ENCODE results near the gene MICAL2.

MICAL2 gene

DNA sequence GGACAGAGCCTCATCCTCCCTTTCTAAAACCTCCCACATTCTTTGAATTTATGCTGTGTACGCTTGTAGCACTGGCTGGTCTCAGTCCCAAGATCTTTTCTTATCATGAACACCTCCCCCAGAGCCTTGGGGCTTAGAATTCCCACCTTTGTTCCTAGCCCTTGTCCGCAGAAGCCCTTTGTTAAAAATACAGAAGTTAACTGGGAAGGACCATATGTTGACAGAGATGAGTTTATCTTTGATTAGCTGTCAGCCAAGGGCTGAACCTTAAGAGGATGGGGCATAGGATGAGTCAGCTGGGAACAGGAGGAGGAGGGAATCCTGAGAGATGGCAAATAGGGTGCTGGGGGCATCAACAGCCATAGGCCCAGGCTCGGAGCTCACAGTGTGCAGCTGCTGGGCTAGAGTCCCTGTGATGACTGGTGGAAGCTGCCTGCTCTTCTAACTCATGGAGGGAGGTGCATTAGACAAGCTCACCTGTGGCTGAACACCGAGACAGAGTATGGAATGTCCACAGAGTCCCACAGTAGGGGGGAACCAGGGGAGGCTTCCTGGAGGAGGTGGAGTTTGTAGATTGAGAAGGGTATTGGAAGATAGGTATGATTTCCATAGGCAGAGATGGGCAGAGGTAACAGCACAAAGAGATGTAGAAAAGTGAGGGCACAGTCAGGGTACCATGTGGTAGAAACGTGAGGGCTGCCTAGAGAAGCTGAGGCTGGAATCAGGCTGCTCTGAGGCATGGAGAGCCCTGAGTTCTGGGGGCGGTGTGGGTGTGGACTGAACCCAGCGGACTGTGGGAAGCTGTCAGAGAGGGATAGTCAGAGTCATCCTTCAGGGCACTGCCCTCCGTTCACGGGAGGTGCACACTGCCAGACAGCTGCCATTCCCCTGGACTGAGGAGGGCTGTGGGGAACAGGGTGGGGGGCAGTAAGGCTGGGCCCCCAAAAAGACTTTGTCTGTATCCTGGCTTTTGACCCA is 9.9 kb downstream of the MICAL2 start:
- no peak for DNase-seq

GRCh38 chr11:12121011-12121410 is 10.6 kb downstream of the MICAL2 start:
- DNase-seq: no peak

GRCh38 chr11:12121517-12121916 is 11.1 kb downstream of the MICAL2 start:
- no peak for DNase-seq

GRCh38 chr11:12122083-12122482 is 11.7 kb downstream of the MICAL2 start:
- no peak for DNase-seq

GRCh38 chr11:12123273-12123672 is 12.9 kb downstream of the MICAL2 start:
- DNase-seq: peak; percentile 85

DNA sequence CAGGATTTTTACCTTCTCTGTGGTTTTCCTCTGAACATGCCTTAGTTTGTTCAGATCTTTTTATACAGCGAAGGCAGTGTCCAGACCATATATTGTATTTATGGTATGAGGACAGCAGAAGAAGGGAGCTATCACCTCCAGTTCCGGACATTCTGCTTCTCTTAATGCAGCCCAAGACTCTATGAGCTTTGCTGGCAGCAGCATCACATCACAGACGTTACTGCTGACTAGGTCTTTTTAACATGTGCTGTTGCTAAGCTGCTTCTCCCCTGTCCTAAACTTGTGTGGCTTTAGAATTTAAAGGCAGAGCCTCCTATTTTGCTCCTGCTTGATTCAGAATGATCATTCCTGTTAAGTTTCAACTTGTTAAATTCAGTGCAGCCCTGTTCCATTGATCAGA is 13.4 kb downstream of the MICAL2 start:
- DNase-seq: no peak

- DNase-seq: no peak
Observed at GRCh38 chr11:12124306-12124705, 13.9 kb downstream of the MICAL2 start.

- DNase-seq: no peak
Observed at GRCh38 chr11:12125609-12126149, 15.3 kb downstream of the MICAL2 start.

DNA sequence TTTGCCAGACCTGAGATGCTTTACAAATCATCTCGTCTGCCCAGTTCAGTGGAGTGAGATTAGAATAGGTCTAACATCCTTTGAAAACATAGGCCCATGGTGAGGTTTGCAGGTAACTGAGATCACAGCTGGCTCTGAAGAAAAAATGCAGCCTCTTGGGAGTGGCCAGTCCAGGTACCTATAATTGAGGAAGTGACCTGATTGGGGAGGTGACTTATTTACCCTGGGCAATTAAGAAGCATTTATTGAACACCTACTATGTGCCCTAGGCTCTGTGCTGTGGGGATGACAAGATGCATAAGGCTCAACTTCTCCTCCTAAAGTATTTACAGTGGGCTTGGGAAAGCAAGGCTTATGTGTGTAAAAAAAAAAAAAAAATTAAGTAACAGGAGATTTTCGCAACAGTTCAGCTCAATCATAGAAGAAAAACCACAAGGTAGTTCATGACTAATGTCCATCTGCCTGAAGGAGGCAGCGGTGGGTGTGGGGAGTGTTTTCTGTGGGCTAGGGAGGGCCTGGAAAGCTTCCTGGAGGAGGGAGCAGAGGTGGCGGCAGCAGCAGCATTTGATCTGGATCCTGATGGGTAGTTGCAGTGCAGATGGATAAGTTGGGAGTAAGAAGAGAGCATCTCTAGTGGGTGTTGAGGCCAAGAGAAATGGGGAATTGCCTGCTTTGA is 16.1 kb downstream of the MICAL2 start:
- peak; percentile 92 for DNase-seq

DNA sequence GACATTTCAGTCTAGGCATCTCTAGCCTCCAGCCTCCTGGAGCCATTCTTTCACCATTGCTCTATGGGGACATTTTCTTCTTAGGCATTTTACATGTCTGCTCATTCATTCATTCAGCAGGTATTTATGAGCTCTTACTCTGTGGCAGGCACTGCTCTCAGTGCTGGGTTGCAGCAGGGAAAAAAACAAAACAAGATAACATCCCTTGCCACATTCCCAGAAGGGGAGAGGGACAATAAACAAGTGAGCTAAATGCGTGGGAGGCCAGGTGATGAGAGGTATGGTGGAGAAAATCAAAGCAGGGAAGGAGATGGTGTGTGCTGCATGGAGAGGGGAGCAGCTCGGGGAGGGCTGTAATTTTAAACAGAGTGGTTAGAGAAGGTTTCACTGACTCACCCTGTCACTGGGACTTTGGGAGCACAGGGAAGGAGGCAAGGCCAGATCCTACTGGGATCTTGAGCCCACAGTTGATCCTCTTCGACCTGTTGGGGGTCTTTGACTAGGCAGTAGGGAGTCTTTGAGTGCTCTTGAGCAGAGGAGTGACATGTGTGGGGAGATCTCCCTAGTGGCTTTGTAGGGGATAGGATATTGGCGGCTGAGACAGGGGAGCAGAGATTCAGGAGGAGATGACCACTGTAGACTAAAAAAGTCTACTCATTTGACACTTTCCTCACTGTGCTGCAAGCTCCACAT is 17.0 kb downstream of the MICAL2 start:
- DNase-seq: no peak

DNA sequence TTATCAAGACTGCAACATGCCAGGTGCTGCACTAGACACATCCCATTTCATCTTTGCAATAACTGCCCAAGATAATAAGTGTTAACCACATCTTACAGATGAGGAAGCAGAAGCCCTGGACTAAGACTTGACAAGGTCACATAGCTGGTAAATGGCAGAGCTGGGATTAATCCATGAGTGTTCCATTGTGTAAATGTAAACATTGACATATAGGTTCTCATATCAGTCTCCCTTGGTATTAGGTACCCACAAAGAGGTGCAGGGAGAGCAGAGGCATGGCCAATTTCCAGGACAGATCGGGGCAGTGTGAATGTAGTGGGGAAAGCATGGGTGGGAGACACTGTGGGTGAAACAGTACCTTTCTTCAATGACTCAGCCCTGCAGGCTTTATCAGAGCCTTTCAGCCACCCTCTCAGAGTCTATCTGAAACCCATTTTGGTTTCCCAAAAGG is 17.9 kb downstream of the MICAL2 start:
- DNase-seq: no peak

- no peak for DNase-seq
Observed at GRCh38 chr11:12129227-12129626, 18.8 kb downstream of the MICAL2 start.

DNA sequence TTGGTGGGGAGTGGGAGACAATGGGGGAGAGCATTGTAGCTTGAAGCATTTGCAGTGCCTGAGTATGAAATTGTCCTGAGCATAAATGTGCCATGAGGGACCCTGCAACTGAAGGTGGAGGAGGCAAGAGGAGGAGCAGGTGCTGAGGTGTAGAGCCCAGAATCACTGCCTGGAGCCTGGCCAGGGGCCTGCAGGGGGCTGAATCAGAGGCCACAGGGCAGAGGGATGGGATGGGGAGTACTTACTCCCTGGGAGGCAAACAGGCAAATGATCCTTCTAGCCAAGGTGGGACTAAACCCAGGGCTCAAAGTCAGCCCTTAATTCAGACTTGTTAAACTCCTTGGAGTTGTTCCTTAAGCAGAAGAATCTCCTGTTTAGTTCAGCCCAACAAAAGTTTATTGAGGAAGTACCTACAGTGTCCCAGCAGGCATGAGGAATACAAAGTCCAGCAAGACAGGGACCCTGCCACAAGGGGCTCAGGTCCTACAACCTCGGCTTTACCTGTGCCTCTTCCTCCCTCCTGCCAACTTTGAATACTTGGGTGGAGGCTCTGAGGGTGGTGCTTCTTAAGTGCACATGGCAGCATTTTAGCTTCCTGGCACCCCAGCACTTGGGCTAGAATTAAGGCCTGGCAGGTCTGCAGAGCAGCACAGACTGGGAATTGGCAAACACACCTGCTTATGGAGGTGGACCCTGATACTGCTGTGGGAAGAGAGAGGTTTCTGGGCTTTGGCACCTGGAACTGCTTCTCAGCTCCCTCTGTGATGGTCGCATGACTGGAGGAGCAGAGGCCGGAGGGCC is 20.0 kb downstream of the MICAL2 start:
- no peak for DNase-seq

DNA sequence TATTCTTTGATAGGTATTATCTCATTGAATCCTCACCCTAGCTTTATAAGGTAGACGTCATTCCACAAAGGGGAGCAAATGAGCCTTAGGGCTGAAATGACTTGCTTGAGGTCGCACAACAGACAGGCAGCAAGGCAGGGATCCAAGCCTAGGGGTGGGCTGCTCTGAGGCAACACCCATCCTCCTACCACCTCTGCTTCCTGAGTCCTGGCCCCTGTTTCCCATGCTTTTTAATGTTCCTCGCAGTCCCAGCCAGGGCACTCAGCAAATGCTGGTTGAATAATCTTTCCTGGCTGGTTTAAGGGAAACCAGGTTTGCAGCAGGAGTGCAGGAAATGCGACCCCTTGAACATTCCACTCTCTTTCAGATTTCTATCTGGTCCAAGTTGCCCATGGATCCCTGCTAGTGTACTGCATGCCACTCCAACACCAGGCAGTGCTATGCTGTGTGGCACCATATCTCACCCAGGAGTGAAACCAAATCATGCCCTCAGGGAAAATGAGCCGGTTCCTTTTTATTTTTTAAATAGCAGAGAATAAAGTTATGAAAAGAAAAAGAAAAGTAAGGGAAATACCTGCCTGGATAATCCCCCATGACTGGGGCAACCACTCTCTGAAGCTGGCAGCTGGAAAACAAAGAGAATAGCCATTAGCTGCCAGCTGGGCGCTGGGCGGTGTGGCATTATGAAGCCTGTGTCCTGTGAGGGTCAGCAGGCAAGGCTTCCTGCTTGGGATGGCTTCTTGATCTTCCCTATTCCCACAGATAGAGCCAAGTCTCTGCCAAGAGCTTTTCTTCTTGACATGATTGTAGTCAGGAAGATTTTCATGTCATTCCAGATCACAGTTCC is 21.8 kb downstream of the MICAL2 start:
- DNase-seq: no peak

- no peak for DNase-seq
Observed at GRCh38 chr11:12132790-12133145, 22.4 kb downstream of the MICAL2 start.

GRCh38 chr11:12133547-12134235 is 23.3 kb downstream of the MICAL2 start:
- DNase-seq: no peak

DNA sequence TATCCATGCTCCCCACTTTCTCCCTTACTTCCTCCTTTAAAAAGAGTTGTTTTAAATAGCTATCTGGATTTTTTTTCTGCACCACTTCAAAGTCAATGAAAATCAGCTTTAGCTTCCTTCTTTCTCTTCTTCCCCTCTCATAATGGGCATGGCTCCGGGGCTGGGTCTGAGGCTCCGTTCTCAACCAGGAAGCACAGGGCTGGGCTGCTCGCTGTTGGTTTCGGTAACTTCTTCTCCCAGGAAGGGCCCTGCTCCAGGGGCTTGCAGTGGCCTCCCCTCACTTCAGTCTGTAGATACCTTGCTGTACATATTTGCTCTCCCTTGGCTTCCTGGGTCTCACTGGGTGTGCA is 23.8 kb downstream of the MICAL2 start:
- no peak for DNase-seq

DNA sequence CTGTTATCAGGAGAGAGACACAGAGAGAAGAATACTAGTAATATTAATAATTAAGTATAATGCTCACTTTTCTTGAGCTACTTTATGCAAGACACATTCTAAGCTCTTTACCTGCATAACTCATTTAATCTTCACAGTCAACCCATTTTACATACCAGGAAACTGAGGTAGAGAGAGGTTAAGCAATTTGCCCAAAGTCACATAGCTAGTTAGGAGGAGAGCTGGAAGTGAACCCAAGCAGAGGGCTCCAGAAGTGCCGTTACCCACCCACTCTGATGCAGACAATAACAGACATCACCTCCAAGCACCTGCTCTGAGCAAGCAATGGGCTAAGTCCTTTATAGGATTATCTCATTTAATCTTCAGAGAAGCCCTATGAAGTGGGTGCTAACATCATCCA is 24.8 kb downstream of the MICAL2 start:
- DNase-seq: no peak

- DNase-seq: no peak
Observed at GRCh38 chr11:12137005-12137690, 26.8 kb downstream of the MICAL2 start.

All from HCEC 1CT (cell line).